Right atrium auricular region (tissue), 2 donors: Measurements from ENCODE around the gene ACBD4. TPM values are rescaled to one million over a fixed set of nuclear protein-coding genes. Genes with fewer than 3 reads are reported as not detected.
A peak's percentile ranks its signal among the peaks of the same experiment; 100 is the strongest.

Experiments used
- DNase-seq: peaks from one replicate; pipeline ENCODE4 v3.0.0-alpha.2; 2019; ENCODE audit warnings: low spot score
- H3K27ac ChIP-seq, 2 donors: fragments of 200-600 bp; sonication (generic); 1 replicate in 1 of 2; 2 replicates in 1 of 2; pipeline ENCODE4 v1.5.1; 2016 to 2019
- H3K27me3 ChIP-seq, 2 donors: fragments of 200-600 bp; sonication (generic); one replicate each; pipeline versions ENCODE4 v1.5.1 to v1.6.0; 2017 to 2019
- H3K36me3 ChIP-seq: fragments of 200-600 bp; sonication (generic); one replicate; pipeline ENCODE4 v1.5.1; 2016
- H3K4me1 ChIP-seq, 2 donors: fragments of 200-600 bp; sonication (generic); one replicate each; pipeline versions ENCODE4 v1.5.1 to v1.6.0; 2017 to 2019
- H3K4me3 ChIP-seq, 2 donors: fragments of 200-600 bp; sonication (generic); 1 replicate in 1 of 2; 2 replicates in 1 of 2; pipeline ENCODE4 v1.5.1; 2017 to 2019; ENCODE audit warnings: mild to moderate bottlenecking in 1 of 2, moderate library complexity in 1 of 2
- H3K9me3 ChIP-seq, 2 donors: fragments of 200-600 bp; sonication (generic); one replicate each; pipeline ENCODE4 v1.5.1; 2019
- CTCF ChIP-seq, 2 donors: fragments of 200-600 bp; sonication (generic); IDR thresholded peaks; one replicate each; pipeline ENCODE4 v1.5.1; 2019; ENCODE audit warnings: antibody characterized with exemption in 2 of 2
- total RNA-seq, 2 donors: library from RNA; depleted of rRNA; stranded (reverse); fragments of >200 nt; gene quantifications; one replicate each; pipeline ENCODE4 v1.1.0, GENCODE V29; 2016

The ACBD4 gene
- total RNA-seq, 2 donors from 2014 or later = 9.0 to 9.4 TPM

DNA sequence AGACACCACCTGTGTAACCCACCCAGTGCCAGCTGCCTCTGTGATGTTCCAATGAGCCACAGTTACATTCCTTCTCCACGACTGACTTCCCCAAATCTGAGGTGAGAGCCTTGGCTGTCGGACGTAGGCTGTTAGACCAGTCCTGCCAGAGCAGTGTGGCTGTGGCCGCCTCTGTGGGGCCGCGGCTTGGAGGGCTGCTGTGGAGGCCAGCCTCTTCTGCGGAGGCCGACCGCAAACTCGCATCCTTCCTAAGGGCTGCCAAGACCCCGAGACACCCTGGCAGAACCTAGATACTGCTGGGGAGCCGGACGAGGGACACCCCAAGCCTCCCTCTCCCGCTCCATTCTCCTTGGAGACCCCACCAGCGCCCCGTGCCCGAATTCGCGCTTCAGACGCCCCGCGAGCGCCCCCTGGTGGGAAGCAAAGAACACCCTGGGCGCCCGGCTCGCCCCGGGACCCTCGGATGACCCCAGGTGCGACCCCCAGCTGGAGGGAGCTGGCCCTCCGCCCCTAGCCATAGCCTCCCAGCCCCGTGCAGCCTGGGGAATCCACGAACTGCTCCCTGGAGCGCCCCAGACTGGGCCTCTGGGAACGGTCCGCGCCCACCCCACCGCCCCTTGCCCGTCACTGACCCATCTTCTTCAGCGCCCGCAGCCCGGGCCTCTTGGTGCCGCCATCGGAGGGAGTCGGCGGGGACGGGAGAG lies 3.7 kb upstream of the ACBD4 start:
- TF ChIP-seq CTCF (IDR thresholded peaks at IDR 0.05) = peak; percentile 90 to 97
- no peak for DNase-seq
- Histone ChIP-seq H3K27ac (peak overlapping the region; percentile 95 to 98), H3K4me3 (peak overlapping the region; percentile 75 to 88), H3K36me3 (no peaks in the 10 kb centered on the region), H3K27me3 (no peaks in the 10 kb centered on the region), H3K4me1 (peaks cover 0 to 64% of the 10 kb centered on the region in 2 donors), H3K9me3 (no peaks in the 10 kb centered on the region)

DNA sequence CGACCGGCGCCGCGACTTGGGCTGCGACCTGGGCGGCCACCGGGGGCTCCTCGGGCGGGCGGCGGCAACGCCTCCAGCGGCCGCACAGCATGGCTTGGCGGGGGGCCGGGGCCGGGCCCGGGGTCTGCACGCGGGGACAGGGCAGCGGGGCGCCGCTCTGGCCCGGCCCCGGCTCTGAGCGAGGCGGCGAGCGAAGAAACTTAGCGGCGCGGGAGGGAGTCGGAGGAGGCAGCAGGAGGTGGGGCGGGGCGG lies 3.2 kb upstream of the ACBD4 start, which contains the start of gene PLCD3:
TSS of gene PLCD3 (minus strand) at position 196 of the 252 bp plus-strand sequence. CDS start at position 91, 105 bp downstream.
- H3K36me3 ChIP-seq = no peaks in the 10 kb centered on the region
- no peak for TF ChIP-seq CTCF (IDR thresholded peaks at IDR 0.05)
- H3K9me3 ChIP-seq = no peaks in the 10 kb centered on the region
- peak within 1 kb of the TSS; percentile 95 to 98 for H3K27ac ChIP-seq
- H3K27me3 ChIP-seq = no peaks in the 10 kb centered on the region
- DNase-seq = no peak
- H3K4me1 ChIP-seq = peaks cover 0 to 64% of the 10 kb centered on the region in 2 donors
- peak within 1 kb of the TSS; percentile 75 to 88 for H3K4me3 ChIP-seq

DNA sequence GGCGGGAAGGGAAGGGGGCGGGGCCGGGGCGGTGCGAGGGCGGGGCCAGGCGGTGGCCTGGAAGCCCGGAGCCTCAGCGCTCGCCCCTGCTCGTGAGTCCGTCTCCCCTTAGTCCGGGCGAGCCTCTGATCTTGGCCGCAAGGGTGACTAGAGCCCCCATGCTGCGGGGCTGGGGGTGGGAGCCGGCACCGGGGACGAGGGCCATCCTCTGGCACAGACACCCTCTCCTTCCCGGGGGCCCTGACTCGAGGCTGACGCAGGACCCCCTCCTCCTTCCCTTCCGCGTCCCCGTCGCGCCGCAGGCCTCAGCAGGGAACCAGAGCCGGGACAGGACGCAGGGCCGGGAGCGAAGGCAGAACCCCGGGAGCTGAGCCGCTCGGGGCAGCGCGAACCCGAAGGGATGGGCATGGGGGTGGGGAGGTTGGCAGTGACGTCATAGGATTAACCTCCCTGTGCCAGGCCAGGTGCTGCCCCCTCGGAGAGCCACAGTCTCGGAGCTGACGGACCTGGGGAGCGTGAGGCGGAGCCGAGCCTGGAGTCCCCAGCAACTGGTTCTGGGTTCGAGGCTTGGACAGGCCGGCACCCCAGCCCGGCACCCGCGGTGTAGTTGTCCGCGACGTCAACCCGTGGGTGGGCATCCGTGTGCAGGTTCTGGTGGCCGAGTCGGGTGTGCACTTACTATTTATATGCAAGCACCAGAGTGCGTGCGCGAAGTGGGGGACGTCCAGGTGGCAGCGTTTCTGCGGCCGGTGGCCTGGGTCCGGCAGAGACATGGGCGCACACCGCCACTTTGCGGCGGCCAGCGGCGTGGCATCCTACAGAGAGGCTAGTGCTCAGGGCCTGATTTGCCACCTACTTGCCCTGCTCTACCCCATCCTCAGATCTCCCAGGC lies 2.7 kb upstream of the ACBD4 start:
- peak; percentile 88 for DNase-seq
- H3K4me3 ChIP-seq = peak overlapping the region; percentile 75 to 88

DNA sequence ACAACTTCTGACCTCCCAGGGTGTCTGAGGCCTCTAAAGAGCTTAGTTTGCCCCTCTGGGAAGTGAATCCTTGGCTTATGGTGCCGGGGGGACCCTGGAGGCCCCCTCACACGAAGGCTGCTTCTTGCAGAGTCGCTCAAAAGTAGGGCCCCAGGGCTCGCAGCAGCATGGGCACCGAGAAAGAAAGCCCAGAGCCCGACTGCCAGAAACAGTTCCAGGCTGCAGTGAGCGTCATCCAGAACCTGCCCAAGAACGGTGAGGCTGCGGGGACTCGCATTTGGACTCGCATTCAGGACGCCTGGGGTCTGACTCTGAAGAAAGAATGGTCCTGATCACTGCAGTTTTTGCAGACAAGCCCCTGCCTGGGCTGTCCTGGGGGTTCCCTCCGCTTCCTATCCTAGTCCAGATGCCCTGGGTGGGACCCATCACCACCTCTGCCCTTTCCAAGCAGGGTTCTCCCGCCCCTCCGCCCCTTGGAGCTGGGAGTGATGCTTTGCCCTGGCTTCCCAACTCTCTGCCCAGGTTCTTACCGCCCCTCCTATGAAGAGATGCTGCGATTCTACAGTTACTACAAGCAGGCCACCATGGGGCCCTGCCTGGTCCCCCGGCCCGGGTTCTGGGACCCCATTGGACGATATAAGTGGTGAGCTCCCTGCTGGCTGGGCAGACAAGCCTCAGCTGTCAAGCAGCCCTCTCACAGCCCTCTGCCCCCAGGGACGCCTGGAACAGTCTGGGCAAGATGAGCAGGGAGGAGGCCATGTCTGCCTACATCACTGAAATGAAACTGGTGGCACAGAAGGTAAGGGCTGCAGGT lies 698 bp downstream of the ACBD4 start:
- Histone ChIP-seq H3K4me3 (peak overlapping the region; percentile 58 to 73), H3K4me1 (peaks cover 0 to 24% of the 10 kb centered on the region in 2 donors), H3K27ac (peak overlapping the region; percentile 76 to 84), H3K9me3 (no peaks in the 10 kb centered on the region), H3K27me3 (no peaks in the 10 kb centered on the region), H3K36me3 (no peaks in the 10 kb centered on the region)
- DNase-seq = no peak
- no peak for TF ChIP-seq CTCF (IDR thresholded peaks at IDR 0.05)

More for the DNA sequence above, 2.7 kb upstream of the ACBD4 start:
- TF ChIP-seq CTCF (IDR thresholded peaks at IDR 0.05) = peak; percentile 73 to 83
- no peaks in the 10 kb centered on the region for H3K36me3 ChIP-seq
- H3K27me3 ChIP-seq = no peaks in the 10 kb centered on the region
- H3K27ac ChIP-seq = peak overlapping the region; percentile 95 to 98
- peaks cover 0 to 58% of the 10 kb centered on the region in 2 donors for H3K4me1 ChIP-seq
- no peaks in the 10 kb centered on the region for H3K9me3 ChIP-seq

- no peak for TF ChIP-seq CTCF (IDR thresholded peaks at IDR 0.05)
- Histone ChIP-seq H3K36me3 (no peaks in the 10 kb centered on the region), H3K27me3 (no peaks in the 10 kb centered on the region), H3K4me1 (peaks cover 0 to 18% of the 10 kb centered on the region in 2 donors), H3K9me3 (no peaks in the 10 kb centered on the region), H3K4me3 (no peak overlapping the region), H3K27ac (no peak overlapping the region)
- no peak for DNase-seq
Observed at GRCh38 chr17:45136846-45137560, 1.5 kb downstream of the ACBD4 start.
